DMS 273 (cell line): Measurements from ENCODE around the gene FLACC1.
"Not testable (repeated sequence)": the region's sequence is repeated elsewhere in the genome, so short reads cannot be mapped to it uniquely, and the experiment has no call there.

ENCODE experiments used
- DNase-seq: peaks from one replicate; lab custom pipeline; 2025; ENCODE audit not compliant: unreplicated experiment; lab: John Stamatoyannopoulos, UW

The FLACC1 gene, protein sequence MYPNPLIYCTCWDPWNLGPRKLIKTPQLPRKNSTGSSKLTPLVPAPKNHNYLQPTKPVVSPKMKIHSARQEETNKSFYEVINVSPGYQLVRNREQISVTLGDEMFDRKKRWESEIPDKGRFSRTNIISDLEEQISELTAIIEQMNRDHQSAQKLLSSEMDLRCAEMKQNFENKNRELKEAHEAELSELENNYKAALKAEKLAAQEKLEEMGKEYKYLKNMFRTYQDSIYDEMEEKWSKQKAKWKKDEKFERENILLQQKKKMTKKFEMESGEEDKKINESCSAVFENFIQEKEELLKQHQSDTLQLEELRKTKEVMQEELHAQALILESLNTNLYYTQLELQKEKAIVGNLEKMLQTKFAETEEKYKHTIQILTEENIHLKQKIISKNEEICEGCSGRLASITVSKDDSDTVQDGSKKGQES

DNA sequence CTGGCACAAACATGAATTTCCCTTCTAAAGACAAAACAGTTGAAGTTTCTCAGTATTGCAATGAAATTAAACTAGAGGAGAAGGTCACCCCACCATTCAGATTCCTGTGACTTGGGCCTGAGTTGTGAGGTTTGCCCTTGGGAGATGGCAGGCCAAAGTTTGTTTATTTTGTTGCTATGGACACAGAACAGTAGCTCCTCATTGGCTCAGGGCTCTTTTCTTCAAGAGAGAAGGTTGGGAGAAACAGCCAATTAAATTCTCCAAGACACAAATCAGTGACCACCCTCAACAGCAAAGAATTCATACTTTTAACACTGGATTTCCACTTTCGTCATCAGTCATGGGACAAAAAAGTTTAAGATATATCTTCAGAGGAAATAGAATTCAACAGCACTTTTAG lies at the start of gene FLACC1:
TSS of gene FLACC1 (minus strand) at position 125 of the 400 bp plus-strand sequence. CDS start 5,941 bp downstream, outside the sequence.
- DNase-seq: peak; percentile 60

- DNase-seq: peak; percentile 86
Observed at GRCh38 chr2:201406077-201406662, 49.0 kb upstream of the FLACC1 start.

- peak; percentile 16 for DNase-seq
Observed at GRCh38 chr2:201404699-201405280, 47.6 kb upstream of the FLACC1 start.

DNA sequence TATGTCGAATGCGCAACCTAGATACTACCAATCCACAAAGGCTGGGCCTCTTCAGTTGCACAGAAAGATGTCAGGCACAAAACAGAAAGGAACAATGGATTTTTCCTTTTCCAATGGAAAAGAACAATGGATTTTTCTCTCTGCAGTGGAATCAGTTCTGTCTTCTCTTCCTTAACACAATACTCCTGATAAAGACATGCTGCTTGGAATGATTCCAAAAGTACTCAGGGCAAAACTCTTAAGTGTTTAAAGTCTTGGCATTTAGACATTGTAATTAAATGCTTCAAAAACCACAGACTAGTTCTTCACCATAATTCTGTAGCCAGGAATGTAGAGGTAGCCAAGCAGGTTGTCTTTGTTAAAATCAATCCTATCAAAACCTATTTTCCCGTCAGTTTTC lies 46.7 kb upstream of the FLACC1 start:
- peak; percentile 59 for DNase-seq

- DNase-seq: no peak
Observed at GRCh38 chr2:201402651-201403562, 45.8 kb upstream of the FLACC1 start.

DNA sequence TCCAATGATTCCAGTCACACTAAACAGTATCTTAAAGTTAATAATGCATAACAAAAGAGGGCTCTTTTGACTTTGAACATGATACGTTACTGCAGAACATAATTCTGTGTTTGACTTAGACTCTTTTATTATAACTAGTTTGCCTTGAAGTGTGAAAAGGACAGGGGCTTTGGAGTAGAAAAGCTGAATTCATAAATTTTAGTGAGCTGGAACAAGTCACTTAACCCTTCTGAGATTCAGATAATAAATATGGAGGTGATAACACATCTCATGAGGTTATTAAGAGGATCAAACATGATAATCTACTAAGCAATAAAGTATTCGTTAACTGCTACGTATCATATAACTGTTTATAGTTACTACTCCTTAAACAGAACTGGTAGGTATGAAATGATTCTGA lies 44.7 kb upstream of the FLACC1 start:
- DNase-seq: no peak

- no peak for DNase-seq
Observed at GRCh38 chr2:201396595-201396994, 39.5 kb upstream of the FLACC1 start.

DNA sequence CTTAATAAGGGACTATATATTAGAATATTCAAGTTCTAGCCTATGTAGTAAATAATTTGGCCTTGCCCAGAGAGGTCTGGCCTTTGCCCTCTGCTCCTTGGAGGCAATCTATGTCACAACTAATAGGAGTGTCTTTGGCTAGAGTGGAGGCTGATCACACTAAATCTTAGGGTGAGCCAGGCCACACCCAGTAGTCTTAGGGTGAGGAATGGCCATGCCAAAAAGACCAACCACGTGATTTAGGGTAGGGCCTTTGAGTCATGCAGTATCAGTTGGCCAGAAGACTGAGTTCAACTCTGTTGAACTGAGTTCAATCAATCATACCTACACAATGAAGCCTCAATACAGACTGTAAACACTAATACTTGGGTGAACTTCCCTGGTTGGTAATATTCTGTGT lies 26.0 kb upstream of the FLACC1 start:
- DNase-seq: no peak

DNA sequence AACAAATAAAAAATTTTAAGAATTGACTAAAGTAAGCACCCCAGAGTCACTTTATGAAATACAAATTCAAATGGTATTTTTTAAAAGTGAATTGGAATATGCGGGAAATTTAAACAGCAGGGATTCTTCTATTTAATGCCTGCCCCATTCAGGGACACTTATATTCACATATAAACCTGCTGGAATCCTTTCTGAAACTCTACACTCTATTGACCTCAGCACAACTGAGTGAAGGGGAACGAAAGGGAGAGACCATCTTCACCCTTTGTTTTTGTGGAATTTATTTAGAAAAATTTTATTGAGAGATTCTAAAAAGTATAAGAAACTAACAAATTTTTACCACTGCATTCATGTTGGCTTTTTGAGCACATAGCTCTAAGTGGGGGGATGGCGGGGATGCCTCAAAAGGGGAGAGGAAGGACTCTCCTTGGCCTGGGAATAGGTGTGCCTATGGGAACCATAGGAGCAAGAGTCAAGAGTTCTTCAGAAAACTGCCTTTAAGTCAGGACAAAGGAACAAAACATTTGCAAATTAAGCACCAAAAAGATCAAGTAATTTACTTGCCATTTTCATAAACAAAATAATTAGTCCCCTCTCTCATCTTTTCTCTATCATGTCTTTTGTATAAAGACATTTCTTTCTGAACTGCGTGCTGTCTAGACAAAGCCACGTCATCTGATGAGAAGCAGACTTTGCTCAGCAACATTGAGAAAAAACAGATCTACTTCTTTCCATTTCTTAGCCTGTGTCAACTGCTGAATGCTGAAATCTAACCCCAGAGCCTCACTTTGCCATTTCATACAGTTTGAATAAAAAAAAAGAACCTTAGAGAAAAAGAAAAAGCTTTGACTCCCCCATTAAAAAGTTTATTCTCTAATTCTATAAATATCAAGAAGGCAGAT lies 21.6 kb upstream of the FLACC1 start:
- no peak for DNase-seq

DNA sequence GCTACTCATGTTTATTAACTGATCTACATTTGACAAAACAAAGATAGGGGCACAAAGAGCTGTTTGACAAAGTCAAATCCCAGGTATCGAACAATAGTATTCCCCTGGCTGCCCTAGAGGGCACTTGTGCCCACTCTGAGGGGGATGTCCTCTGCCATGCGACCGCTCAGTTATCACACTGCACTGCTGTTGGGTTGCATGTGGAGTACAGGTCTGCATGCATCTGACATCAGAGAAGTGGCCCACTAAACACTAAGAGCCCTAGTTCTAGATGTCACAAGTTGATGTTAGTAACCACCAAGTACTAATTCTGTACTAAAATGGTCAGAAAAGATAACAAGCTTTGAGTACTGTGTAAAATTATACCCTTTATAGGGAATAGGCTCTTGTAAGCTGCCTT lies 20.1 kb upstream of the FLACC1 start:
- DNase-seq: no peak

DNA sequence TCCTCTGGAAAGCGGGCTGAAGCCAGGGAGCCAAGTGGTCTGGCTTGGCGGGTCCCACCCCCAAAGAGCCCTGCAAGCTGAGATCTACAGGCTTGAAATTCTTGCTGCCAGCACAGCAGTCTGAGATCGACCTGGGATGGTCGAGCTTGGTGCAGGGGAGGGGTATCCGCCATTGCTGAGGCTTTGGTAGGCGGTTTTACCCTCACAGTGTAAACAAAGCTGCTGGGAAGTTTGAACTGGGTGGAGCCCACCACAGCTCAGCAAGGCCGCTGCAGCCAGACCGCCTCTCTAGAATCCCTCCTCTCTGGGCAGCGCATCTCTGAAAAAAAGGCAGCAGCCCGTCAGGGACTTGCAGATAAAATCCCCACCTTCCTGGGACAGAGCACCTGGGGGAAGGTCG lies 12.6 kb upstream of the FLACC1 start:
- no peak for DNase-seq

DNA sequence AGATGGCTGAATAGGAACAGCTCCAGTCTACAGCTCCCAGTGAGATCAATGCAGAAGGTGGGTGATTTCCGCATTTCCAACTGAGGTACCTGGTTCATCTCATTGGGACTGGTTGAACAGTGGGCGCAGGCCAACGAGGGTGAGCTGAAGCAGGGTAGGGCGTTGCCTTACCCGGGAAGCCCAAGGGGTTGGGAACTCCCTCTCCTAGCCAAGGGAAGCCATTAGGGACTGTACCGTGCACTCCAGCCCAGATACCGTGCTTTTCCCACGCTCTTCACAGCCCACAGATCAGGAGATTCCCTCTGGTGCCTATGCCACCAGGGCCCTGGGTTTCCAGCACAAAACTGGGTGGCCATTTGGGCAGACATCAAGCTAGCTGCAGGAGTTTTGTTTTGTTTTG lies 12.2 kb upstream of the FLACC1 start:
- DNase-seq: not testable (repeated sequence)

DNA sequence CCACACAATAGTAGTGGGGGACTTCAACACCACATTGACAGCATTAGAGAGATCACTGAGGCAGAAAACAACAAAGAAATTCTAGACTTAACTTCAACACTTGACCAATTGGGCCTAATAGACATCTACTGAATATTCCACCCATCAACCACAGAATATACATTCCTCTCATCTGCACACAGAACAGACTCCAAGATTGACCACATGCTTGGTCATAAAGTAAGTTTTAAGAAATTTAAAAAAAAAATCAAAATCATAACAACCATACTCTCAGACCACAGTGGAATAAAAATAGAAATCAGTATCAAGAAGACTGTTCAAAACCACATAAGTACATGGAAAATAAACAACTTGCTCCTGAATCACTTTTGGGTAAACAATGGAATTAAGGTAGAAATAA lies 9.0 kb upstream of the FLACC1 start:
- no peak for DNase-seq

- DNase-seq: peak; percentile 53
Observed at GRCh38 chr2:201363857-201364560, 6.9 kb upstream of the FLACC1 start.

DNA sequence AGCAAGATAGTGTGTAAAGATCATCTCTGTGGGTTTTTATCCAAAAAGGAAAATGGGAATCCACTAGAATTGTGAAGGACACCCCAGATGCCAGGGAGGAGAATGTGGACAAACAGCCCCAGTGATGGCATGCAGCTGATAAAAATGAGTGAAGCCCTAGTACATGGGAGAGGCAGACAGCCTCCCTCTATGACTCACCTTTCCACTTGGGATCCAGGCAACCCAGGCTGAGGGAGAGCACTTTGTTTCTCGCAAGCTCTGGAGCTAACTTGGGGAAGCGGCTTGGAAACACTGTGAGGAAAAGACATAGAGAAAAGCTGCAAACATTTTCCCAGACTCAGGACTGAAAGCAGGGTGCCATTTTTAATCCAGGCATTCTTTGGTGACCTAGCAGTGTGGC lies 5.3 kb upstream of the FLACC1 start:
- no peak for DNase-seq

- no peak for DNase-seq
Observed at GRCh38 chr2:201361078-201361733, 4.1 kb upstream of the FLACC1 start.

GRCh38 chr2:201360256-201360655 lies 3.1 kb upstream of the FLACC1 start:
- DNase-seq: no peak

DNA sequence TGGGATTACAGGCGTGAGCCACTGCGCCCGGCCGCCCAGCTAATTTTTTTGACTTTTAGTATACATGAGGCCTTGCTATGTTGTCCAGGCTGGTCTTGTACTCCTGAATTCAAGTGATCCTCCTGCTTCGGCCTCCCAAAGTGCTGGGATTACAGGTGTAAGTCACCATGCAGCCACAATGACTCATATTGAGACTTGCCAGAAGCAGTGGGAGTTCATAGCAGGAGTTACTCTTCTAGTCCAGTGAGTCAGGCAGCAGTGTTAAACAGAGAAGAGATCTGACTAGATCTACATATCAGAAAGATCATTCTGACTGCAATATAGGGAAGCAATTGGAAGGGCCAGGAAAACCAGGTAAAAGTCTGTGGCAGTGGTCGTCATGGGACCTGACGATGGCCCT lies 1.5 kb upstream of the FLACC1 start:
- no peak for DNase-seq

GRCh38 chr2:201353116-201353515 lies 4.0 kb downstream of the FLACC1 start:
- no peak for DNase-seq
